Hepatocyte (in vitro differentiated cells): ENCODE data around the gene UBE2J2. TPM values are rescaled to one million over a fixed set of nuclear protein-coding genes. Genes with fewer than 3 reads are reported as not detected.

Experiments used
- DNase-seq: peaks from one replicate; pipeline ENCODE4 v3.0.0-alpha.2; 2016; ENCODE audit warnings: low spot score
- H2AFZ ChIP-seq: fragments of 200-600 bp; sonication (generic); 2 replicates; pipeline ENCODE4 v1.6.0; 2016; ENCODE audit warnings: antibody characterized with exemption, mild to moderate bottlenecking
- H3K27ac ChIP-seq: fragments of 200-600 bp; sonication (generic); 2 replicates; pipeline ENCODE4 v1.5.1; 2016; ENCODE audit warnings: mild to moderate bottlenecking
- H3K27me3 ChIP-seq: fragments of 200-600 bp; sonication (generic); 2 replicates; pipeline ENCODE4 v1.6.1; 2016
- H3K36me3 ChIP-seq: fragments of 200-600 bp; sonication (generic); replicated peaks from 2 replicates; pipeline ENCODE4 v1.5.1; 2016; ENCODE audit warnings: low read depth; ENCODE audit not compliant: insufficient read depth
- H3K4me1 ChIP-seq: fragments of 200-600 bp; sonication (generic); 2 replicates; pipeline ENCODE4 v1.5.1; 2016; ENCODE audit warnings: mild to moderate bottlenecking, moderate library complexity; ENCODE audit not compliant: insufficient read depth
- H3K4me2 ChIP-seq: fragments of 200-600 bp; sonication (generic); 2 replicates; pipeline ENCODE4 v1.6.0; 2016
- H3K4me3 ChIP-seq: fragments of 200-600 bp; sonication (generic); 2 replicates; pipeline ENCODE4 v1.5.1; 2016; ENCODE audit warnings: mild to moderate bottlenecking
- H3K79me2 ChIP-seq: fragments of 200-600 bp; sonication (generic); 2 replicates; pipeline ENCODE4 v1.6.0; 2017; ENCODE audit warnings: mild to moderate bottlenecking
- H3K9me2 ChIP-seq: fragments of 200-600 bp; sonication (generic); replicated peaks from 2 replicates; pipeline ENCODE4 v1.6.0; 2017; ENCODE audit warnings: mild to moderate bottlenecking; ENCODE audit not compliant: insufficient read depth
- H3K9me3 ChIP-seq: fragments of 200-600 bp; sonication (generic); 2 replicates; pipeline ENCODE4 v1.5.1; 2016; ENCODE audit warnings: low read depth, mild to moderate bottlenecking
- H4K20me1 ChIP-seq: fragments of 200-600 bp; sonication (generic); 2 replicates; pipeline ENCODE4 v1.6.0; 2016; ENCODE audit warnings: mild to moderate bottlenecking; ENCODE audit not compliant: insufficient read depth, poor library complexity, severe bottlenecking
- EZH2 ChIP-seq: fragments of 200-600 bp; sonication (generic); IDR thresholded peaks from 2 replicates; pipeline ENCODE4 v1.6.1; 2016; ENCODE audit warnings: antibody characterized with exemption, mild to moderate bottlenecking, borderline replicate concordance
- EZH2phosphoT487 ChIP-seq: fragments of 200-600 bp; sonication (generic); IDR thresholded peaks from one replicate; pipeline ENCODE4 v1.6.1; 2018; ENCODE audit warnings: antibody characterized with exemption, mild to moderate bottlenecking, low read depth, moderate library complexity; ENCODE audit not compliant: unreplicated experiment, severe bottlenecking
- WGBS: methylation state at CpG from one replicate; pipeline ENCODE4 v1.1.6; 2016; ENCODE audit warnings: low lambda C conversion rate; ENCODE audit errors: missing lambda C conversion rate; 5-methylcytosine and 5-hydroxymethylcytosine counted together
- polyA plus RNA-seq: library from polyadenylated mRNA; unstranded; fragments of >200 nt; fragmentation: Nextera tagmentation; extraction: Ambion mirVana; gene quantifications from 2 replicates; pipeline ENCODE4 v1.2.1, GENCODE V29; 2016
- total RNA-seq: library from RNA; depleted of rRNA; stranded (reverse); fragments of >200 nt; gene quantifications from 2 replicates; pipeline ENCODE4 v1.2.3, GENCODE V29; 2014
- TF ChIP-seq, protein P1 (sequence below): fragments of 200-600 bp; sonication (generic); IDR thresholded peaks from 2 replicates; pipeline ENCODE4 v1.5.1; 2016; ENCODE audit warnings: antibody characterized with exemption, mild to moderate bottlenecking; ENCODE audit not compliant: poor library complexity

UBE2J2 gene
- total and polyA plus RNA-seq, 2 experiments from 2014 or later, result 31.7 to 66.7 TPM

DNA sequence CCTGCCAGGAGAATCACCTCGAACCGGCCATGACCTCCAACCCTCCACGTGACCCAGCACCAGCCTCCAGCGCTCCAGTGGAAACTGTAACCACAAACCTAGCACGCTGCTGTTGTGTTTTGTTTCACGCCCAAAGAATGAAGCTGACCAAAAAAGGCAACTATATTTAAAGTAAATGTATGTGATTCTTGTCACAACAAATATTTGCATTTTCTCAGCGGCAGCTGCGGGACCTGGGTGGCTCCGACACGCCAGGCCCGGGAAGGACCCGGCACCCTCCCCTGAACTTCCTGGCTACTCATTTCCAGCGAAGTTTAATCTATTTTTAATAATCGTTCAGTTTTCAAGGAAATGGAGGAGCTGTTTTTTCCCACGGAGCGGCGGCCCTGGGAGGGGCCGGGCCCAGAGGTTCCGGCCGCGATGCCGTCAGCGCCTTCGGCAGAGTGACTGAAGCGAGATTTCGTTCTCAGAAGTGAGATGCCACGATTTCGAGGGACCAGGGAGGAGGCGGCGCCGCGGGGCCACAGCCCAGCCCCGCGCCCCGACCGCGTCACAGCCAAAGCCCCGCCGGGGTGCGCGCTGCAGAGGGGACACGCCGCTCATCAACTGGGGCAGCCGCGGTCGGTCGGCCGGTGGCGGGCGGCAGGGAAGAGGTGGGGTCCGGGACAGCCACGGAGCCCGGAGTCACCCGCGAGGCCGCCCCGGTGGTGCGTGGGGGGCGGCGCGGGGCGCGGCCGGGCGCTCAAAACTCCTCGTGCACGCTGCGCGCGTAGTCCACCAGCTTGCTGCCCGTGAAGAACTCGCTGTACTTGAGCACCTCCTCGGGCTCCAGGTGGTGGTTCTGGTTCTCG lies 56.7 kb downstream of the UBE2J2 start:
- Histone ChIP-seq H3K4me3 (no peak overlapping the region), H3K27me3 (no peaks in the 10 kb centered on the region), H3K9me3 (no peaks in the 10 kb centered on the region), H3K27ac (no peak overlapping the region), H2AFZ (no peak overlapping the region), H4K20me1 (peaks cover 3% of the 10 kb centered on the region), H3K9me2 (no peaks in the 10 kb centered on the region), H3K36me3 (no peaks in the 10 kb centered on the region), H3K4me2 (no peak overlapping the region), H3K79me2 (no peaks in the 10 kb centered on the region), H3K4me1 (no peaks in the 10 kb centered on the region)
- no peak for TF ChIP-seq EZH2phosphoT487
- TF ChIP-seq EZH2, result no peak
- TF ChIP-seq, protein P1, sequence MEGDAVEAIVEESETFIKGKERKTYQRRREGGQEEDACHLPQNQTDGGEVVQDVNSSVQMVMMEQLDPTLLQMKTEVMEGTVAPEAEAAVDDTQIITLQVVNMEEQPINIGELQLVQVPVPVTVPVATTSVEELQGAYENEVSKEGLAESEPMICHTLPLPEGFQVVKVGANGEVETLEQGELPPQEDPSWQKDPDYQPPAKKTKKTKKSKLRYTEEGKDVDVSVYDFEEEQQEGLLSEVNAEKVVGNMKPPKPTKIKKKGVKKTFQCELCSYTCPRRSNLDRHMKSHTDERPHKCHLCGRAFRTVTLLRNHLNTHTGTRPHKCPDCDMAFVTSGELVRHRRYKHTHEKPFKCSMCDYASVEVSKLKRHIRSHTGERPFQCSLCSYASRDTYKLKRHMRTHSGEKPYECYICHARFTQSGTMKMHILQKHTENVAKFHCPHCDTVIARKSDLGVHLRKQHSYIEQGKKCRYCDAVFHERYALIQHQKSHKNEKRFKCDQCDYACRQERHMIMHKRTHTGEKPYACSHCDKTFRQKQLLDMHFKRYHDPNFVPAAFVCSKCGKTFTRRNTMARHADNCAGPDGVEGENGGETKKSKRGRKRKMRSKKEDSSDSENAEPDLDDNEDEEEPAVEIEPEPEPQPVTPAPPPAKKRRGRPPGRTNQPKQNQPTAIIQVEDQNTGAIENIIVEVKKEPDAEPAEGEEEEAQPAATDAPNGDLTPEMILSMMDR, result no peak
- no peak for DNase-seq
- WGBS, result 97% methylated on average over 73 of the region's 74 CpGs

DNA sequence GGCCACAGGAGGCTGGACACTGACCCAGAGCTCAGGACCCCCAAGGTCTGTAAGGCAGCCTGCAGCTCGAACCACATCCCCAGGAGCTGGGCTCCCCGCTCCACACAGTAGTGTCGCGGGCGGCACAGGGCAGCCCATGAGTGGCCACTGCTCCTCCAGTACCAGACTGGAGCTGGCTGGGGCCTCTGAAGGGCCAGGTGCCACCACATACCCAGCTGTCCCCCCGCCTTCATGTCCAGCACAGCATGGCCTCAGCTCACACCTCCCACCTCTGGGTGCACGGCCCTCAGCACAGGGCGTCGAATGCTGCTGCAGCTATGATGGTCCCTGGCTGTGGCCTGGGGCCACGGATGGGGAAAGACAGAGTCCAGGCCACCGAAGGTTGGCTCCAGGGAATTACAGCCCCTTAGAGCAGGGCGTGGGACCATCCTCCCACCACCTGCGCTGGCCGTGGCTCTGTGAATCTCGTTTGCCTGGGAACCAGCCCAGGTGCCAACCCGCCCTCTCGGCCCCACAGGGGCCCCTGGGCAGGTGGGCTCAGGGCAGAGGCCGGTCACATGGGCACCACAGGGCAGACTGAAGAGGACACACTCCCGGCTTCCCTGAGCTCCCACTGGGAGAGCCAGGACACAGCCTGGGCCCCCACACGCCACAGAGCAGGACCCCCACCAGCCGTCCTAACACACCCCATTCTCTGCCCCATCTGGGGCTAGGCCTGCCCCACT lies 57.6 kb downstream of the UBE2J2 start:
- Histone ChIP-seq H3K4me2 (no peak overlapping the region), H3K36me3 (no peaks in the 10 kb centered on the region), H3K79me2 (no peaks in the 10 kb centered on the region), H3K9me2 (no peaks in the 10 kb centered on the region), H4K20me1 (peaks cover 3% of the 10 kb centered on the region), H3K4me3 (no peak overlapping the region), H2AFZ (no peak overlapping the region), H3K9me3 (no peaks in the 10 kb centered on the region), H3K27ac (no peak overlapping the region), H3K4me1 (no peaks in the 10 kb centered on the region), H3K27me3 (no peaks in the 10 kb centered on the region)
- TF ChIP-seq, protein P1, result no peak
- no peak for TF ChIP-seq EZH2
- TF ChIP-seq EZH2phosphoT487, result no peak
- 94% methylated on average over 21 of the region's 21 CpGs for WGBS
- DNase-seq, result no peak

- WGBS, result 65% methylated on average over 9 of the region's 11 CpGs
- Histone ChIP-seq H3K9me2 (no peaks in the 10 kb centered on the region), H2AFZ (no peak overlapping the region), H3K27me3 (no peaks in the 10 kb centered on the region), H4K20me1 (peaks cover 3% of the 10 kb centered on the region), H3K4me3 (no peak overlapping the region), H3K4me2 (no peak overlapping the region), H3K4me1 (no peaks in the 10 kb centered on the region), H3K36me3 (no peaks in the 10 kb centered on the region), H3K79me2 (no peaks in the 10 kb centered on the region), H3K9me3 (no peaks in the 10 kb centered on the region), H3K27ac (no peak overlapping the region)
- no peak for DNase-seq
- TF ChIP-seq EZH2phosphoT487, result no peak
- TF ChIP-seq, protein P1, result no peak
- no peak for TF ChIP-seq EZH2
Measured at GRCh38 chr1:1215080-1215676, 58.5 kb downstream of the UBE2J2 start.
